NCI-H1105 treated with DMSO at 0.1 percent for 48 hours (cell line): ENCODE measurements around the gene RPS6KA2.
"Not testable (repeated sequence)": the region's sequence is repeated elsewhere in the genome, so short reads cannot be mapped to it uniquely, and the experiment has no call there.

Experiments
- DNase-seq: peaks from one replicate; lab custom pipeline; 2025; lab: John Stamatoyannopoulos, UW

The RPS6KA2 gene

DNA sequence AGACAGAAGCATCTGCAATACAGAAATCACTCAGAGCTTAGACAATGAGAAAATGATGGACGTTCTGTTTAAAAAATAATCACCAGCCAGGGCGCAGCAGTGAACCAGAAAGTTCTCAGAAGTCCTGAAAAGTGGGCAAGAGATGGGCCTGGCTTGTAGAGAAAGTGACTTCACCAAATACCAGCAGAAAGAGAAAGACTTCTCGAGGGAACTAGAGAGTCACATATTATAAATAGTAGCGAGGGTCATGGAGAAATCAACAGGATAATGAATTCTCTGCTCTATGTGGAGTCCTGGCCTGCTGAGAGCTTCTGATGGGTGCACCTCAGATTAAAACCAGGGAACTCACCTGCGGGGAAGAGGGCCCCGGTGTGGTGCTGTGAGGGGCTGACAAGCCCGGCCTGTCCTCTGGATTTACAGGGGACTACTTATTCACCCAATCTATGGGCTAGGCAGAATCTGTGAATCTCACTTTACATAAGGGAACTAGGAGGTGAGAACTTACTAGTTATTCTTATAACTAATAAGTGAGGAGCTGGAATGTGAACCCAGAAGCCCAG lies 35.0 kb downstream of the RPS6KA2 start:
- DNase-seq = no peak

GRCh38 chr6:166591026-166591425 lies 36.0 kb downstream of the RPS6KA2 start:
- no peak for DNase-seq

GRCh38 chr6:166589786-166590574 lies 37.1 kb downstream of the RPS6KA2 start:
- DNase-seq = no peak

DNA sequence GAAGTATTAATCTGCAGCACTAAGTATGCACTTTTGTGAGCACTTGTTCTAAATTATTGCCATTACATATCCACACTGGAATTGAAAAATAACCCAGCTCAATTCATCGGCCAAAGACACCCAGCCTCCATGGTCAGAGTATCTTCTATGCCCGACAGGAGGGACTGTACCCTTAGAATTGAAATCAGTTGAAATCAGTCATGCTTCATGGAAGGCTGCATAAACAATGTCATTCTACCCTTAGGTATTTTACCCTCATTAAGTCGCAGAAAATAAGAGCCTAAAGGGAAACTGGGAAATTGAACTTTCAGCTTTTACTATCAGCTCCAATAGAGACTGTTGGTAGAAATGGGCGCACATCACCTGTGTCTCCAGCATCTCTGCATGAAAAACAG lies 37.7 kb downstream of the RPS6KA2 start:
- DNase-seq = no peak

GRCh38 chr6:166588691-166589336 lies 38.2 kb downstream of the RPS6KA2 start:
- no peak for DNase-seq

DNA sequence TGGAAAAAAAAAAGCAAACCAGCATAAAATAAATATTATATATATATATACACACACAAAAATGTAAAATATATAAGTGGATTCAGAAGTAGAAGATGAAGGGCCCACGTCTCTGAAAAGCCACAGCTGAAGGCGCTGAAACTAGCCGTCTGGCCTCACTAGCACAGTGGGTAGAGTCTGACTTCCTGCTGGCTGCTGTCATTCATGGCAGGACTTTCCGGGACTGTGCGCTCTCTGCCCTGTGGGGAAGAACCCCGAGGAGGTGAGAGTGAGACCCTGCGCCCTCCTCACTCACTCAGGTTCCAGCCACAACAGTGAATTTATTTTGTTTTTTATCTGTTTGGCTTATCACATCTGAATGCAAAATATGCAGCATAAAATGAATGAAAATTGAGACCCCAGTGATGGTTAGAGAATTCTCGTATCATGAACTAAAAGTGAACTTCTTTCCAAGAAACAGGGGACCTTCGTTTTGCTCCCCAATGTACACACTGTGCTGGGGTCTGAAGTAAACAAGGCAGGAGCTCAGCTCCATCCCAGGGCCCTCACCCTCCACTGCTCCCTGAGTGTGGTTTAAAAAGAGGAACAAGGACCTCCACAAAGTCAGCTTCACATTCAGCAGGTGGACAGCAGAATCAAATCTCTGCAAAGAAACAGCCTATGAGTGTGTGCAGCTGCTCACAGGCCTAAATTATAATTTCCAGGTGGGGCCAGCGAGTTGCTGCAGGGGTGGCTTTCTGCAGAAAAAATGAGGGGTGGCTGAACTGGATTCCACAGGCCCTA lies 39.2 kb downstream of the RPS6KA2 start:
- DNase-seq = no peak

- peak; percentile 31 for DNase-seq
Observed at GRCh38 chr6:166586424-166587156, 40.5 kb downstream of the RPS6KA2 start, which contains the start of gene RAMACL. RAMACL (minus strand) TSS chr6:166586678; CDS start chr6:166586477, 201 bp downstream.

- DNase-seq = no peak
Observed at GRCh38 chr6:166584853-166585429, 42.1 kb downstream of the RPS6KA2 start.

DNA sequence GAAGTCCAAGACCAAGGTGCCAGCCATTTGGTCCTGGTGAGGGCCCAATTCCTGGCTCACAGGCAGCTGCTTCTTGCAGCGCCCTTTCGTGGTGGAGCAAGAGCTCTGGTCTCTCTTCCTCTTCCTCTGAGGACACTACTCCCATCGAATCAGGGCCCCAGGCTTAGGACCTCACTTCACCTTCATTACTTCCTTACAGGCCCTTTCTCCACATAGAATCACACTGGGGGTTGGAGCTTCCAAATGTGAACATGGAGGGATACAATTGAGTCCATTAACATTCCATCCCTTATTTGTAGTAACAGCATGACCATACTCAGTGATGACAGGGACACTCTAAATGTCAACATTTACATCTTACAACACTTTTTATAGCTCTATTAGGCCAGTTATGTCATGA lies 42.9 kb downstream of the RPS6KA2 start:
- DNase-seq = no peak

GRCh38 chr6:166583230-166583965 lies 43.7 kb downstream of the RPS6KA2 start:
- no peak for DNase-seq

GRCh38 chr6:166582258-166582657 lies 44.8 kb downstream of the RPS6KA2 start:
- DNase-seq = no peak

DNA sequence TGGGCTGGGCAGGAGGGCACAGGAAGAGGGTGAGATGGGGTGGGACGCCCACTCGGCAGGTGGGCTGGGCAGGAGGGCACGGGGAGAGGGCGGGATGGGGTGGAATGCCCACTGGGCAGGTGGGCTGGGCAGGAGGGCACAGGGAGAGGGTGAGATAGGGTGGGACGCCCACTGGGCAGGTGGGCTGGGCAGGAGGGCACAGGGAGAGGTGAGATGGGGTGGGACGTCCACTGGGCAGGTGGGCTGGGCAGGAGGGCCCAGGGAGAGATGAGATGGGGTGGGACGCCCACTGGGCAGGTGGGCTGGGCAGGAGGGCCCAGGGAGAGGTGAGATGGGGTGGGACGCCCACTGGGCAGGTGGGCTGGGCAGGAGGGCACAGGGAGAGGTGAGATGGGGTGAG lies 45.2 kb downstream of the RPS6KA2 start:
- DNase-seq = not testable (repeated sequence)

DNA sequence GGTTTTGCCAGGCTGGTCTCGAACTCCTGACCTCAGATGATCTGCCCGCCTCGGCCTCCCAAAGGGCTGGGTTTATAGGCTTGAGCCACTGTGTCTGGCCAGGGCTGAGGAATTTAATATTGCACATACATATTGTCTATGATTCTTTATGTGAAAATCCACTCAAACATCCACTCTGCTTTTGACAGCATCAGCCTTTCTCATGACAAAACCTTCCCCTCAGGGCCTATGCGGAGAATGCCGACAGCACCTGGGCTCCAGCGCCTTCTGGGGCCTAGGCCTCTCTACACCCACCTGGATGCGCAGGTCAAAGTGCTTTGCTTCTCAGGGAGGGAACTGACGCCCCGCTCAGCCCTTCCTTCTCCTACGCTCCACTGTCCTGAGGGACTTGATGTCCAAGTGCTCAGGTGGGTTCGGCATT lies 46.0 kb downstream of the RPS6KA2 start:
- no peak for DNase-seq

DNA sequence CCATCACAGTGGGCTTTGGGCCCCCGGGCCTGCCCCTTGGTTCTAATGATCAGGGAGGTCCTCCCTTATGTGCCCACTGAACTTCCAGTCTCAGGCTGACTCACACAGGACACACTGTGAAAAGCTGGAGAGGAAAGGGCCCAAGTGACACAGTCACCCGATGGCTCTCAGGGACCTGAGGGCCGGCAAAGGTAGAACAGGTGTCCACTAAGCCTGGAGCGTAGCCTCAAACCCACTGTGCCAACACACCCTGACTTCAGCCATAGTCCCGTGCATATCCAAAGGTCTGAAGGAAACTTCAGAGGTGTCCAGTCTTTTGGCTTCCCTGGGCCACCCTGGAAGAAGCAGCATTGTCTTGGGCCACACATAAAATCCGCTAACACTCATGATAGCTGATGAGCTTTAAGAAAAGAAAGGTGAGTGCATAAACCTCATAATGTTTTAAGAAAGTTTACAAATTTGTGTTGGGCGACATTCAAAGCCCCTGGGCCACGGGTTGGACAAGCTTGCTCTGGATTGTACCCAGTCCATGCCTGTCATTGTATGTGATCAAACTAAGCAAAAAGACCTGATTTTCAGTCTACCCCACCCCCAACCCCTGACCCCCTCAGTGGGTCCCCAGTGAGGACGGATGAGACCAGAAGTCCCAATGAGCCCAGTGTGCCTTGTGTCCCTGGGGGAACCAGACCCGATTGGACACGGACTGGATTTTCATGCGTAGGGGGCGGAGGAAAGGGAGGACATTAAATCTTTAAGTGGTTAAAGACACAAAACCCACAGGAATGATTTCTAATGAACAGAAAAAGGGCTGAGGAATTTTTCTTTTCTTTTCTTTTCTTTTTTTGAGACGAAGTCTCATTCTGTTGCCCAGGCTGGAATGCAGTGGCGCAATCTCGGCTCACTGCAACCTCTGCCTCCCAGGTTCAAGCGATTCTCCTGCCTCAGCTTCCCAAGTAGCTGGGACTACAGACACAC lies 46.7 kb downstream of the RPS6KA2 start:
- no peak for DNase-seq

GRCh38 chr6:166579237-166579850 lies 47.7 kb downstream of the RPS6KA2 start:
- DNase-seq = no peak

DNA sequence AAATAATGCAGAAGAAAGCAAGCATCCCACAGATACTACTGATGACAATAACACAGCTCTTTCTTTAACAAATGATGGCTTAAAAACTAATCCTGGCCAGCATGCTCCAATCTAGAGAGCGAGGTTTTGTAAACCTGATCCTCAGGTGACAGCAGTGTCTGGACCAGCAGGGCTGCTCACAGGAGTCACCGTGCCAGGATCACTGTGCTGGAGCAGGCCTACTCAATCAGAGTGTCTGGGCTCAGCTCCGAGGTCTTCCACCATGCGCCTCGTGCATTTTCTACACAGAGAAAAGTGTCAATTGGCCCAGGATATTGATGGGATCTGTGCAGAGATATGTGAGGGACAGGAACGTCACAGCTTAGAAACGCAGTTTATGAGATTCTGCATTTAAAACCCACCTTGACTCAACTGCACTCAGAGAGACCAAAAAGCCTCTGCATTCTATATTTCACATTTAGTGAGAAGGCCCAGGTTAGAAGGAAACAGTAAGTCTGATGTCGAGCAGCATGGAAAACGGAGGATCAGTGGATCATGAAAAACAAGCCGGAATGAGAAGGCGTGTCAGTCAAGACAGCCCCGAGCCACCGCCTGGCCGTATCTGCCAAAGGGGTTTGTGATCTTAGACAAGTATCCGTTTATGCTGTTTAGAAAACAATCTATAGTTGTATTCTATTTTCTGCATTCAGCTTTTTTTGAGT lies 48.4 kb downstream of the RPS6KA2 start:
- no peak for DNase-seq

DNA sequence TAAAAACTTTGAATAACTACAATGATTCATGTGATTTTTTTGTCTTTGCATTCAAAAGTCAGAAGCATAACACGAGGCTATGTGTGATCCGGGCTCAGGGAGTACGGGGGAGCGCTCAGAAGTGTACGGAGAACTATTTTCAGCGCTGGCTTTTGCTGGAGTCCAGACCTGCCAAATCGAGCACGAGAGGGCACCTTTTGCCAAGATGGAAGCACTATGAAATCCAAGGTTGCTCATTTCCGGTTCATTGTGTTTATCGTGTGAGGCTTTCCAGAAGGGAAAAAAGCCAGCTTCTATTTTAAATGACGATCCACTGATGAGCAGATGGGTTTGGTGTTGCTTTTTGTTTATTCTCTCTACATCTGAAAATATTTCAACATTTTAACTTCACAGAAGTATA lies 51.8 kb downstream of the RPS6KA2 start:
- no peak for DNase-seq

DNA sequence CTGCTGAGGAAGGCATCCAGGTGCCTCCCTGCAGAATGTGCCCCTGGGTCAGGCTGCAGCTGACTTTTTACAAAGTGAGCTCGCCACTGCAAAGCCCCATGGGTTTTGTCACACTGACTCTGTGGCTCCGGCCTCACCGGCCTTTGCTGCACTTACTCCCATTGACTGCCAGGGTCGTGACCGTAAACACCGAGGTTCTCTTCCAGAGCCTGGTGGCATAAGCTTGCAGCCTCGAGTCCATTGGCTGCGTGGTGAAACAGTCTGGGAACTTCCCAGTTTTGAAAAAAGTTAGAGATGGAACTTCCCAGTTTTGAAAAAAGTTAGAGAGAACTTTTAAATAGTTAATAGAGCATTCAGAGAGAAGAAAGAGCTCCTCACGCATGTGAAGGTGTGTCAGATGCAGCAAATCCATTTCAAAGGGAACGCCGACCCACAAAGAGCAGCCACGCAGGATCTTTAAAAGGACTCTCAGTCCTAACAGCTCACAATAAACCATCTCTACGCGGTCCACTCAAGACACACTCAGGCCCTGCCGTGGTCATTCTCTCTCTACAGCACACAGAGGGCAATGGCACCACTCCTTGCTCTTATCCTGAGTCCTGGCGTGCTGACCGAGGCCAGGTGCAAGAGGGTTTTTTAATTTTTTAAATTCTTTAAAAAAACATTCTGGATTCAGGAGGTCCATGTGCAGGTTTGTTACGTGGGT lies 53.4 kb downstream of the RPS6KA2 start:
- DNase-seq = no peak
